ENCODE measurements around the gene COLQ. TPM values are rescaled to one million over a fixed set of nuclear protein-coding genes. Genes with fewer than 3 reads are reported as not detected.

Gene COLQ
- total RNA-seq, 1 experiment from 2014 or later = 0.40 TPM

DNA sequence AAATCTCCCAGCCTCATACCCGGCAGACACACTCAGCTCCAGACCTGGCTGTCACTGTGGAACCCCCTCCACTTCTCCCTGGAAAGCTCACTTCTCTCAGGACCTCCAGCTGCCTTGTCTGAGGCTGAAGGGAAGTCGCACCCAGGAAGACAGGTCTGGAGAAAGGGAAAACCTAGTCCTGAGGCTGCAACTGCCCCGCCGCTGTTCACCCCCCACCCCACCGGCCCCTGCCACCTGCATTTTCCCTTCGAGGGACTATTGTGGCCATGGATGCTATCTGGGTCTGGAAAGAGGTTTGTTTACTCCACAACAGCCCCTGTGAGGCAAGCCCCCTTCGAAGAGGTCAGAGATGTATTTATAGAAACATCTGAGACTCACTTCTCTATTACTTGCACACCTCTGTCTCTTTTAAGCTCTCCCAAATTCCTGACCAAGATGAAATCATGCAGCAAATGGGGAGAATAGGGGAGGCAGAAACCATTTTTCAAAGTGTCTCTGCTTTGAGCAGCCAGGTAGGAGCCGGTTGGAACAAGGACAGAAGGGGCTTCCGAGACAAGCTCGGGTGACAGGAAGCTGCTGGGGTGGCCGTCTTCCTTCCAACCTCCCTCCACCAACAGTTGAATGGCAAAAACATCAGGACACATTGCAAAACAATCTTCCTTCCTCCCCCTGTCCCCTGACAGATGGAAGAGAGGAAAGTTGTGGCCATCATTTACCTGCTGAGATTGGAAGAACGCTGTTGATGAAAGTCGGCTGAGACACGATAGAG, 518 bp downstream of the COLQ start:
- DNase-seq (ENCODE audit: low read depth) = no peak

DNA sequence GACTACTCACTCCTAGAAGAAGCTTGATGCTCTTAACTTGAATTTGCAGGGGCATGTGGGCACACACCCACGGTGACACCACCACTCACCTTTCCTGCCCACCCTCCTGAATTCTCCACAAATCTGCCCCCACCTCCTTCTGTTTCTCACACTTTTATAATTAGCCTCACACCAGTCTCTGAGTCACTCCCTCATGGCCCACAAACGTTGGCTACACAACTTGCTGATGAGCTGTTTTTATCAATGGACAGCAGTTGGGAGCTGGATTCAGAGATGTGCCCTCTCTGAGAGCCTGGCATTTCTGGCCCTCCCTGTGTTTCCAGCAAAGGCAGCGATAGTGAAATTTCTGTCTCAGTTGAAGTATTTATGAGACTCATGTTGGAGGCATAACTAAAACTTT, 1.3 kb downstream of the COLQ start:
- no peak for DNase-seq (ENCODE audit: low read depth)

DNA sequence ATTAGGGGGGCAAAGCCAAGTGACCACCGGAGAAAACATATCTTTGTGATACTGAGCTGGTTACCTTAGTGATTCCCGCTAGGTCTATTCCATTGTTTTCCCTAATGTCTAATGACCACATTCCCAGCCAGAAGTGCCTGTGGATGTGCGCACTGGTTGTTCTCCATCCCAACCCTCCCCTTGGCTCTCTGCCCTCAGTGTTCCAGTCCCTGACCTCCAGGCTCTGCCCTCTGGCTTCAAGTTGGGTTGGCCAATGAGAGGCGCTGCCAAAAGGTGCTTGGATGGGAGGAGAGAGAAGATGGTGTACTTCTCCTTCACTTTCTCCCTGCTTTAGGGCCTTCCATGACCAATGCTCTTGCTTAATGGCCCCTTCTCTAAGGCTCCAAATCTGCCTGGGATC, 2.4 kb downstream of the COLQ start:
- no peak for DNase-seq (ENCODE audit: low read depth)

DNA sequence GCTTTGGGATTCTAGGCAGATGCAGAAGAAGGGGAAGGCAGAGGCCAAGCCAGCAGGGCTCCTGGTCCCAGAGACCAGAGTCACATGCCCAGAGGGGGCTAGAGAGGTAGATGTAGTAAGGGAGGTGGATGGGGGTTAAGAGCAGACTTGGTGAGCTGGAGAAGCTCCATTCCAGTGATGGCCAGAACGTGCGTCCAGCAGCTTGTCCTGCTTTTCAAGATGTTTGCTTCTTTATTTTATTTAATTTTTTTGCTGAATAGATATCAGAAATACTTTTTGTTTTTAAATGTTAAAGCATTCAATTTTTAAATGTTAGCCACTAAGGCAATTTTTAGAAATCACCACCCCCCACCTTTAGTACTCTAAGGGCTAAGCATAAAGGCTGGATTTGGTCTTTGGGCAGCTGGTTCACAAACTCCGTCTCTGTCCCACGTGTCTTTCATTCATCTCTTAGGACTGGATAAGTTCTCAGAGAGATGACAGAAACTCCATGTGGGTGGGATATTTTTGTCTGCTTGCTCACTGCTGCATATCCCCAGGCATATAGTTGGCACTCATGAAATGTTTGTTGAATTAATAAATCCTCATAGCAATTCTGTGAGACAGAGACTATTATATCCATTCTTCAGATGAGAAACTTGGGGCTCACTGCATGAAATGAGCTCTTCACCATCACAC, 6.7 kb downstream of the COLQ start:
- DNase-seq (ENCODE audit: low read depth) = no peak

DNA sequence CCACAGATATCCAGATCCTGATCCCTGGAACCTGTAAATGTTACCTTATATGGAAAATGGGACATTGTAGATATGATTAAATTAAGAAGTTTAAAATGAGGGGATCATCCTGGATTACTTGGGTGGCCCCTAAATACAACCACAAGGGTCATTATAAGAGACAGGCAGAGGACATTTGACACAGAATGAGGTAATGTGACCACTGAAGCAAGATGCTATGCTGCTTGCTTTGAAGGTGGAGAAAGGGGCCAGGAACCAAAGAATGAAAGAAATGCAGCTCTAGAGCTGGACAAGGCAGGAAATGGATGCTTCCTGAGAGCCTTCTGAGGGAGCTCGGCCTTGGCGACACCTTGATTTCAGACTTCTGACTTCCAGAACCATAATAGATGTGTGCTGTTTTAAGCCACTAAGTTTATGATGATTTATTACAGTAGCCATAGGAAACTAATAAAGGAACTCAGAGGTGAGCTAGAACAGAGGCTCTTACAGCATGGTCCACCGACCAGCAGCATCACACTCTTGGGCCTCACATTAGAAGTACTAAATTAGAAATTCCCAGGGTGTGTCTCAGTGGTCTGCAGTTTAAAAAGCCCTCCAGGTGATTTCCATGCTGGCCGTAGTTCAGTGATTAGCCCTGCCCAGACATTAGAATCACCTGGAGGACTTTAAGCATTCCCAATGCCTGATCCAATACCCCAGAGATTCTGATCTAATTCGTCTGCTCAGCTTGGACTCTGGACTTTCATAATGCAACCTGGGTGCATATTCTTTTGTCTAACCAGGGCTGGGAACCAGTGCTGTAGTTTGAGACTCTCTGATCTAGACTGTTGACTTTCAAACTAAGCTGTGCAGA, 7.5 kb downstream of the COLQ start:
- no peak for DNase-seq (ENCODE audit: low read depth)

DNA sequence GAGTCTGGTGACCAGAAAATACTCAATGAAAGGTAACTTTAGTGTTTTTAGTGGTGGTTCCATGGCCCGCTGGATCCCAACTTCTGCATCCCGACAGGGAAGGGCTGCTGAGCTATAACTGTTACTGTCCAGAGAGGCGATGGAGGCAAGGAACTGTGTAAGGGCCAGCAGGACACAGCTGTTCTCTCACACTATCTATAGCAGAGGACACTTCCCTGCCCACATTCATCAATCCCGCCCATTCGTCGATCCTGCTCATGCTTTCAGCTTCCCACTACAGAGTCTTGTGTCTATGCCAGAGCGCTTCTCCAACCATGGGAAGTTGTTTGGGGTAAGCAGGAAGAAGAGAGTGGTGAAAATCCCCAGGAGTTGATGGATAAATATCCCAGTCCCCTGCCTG, 8.4 kb downstream of the COLQ start:
- DNase-seq (ENCODE audit: low read depth) = no peak

- peak; percentile 39 for DNase-seq (ENCODE audit: low read depth)
Observed at GRCh38 chr3:15512166-15512565, 9.3 kb downstream of the COLQ start.

GRCh38 chr3:15511156-15511555, 10.3 kb downstream of the COLQ start:
- no peak for DNase-seq (ENCODE audit: low read depth)

- DNase-seq (ENCODE audit: low read depth) = no peak
Observed at GRCh38 chr3:15510493-15510892, 11.0 kb downstream of the COLQ start.

- DNase-seq (ENCODE audit: low read depth) = no peak
Observed at GRCh38 chr3:15506571-15506970, 14.9 kb downstream of the COLQ start.

GRCh38 chr3:15505479-15506165, 15.9 kb downstream of the COLQ start:
- DNase-seq (ENCODE audit: low read depth) = no peak

- no peak for DNase-seq (ENCODE audit: low read depth)
Observed at GRCh38 chr3:15502616-15503015, 18.9 kb downstream of the COLQ start.

GRCh38 chr3:15501126-15501525, 20.4 kb downstream of the COLQ start:
- no peak for DNase-seq (ENCODE audit: low read depth)

DNA sequence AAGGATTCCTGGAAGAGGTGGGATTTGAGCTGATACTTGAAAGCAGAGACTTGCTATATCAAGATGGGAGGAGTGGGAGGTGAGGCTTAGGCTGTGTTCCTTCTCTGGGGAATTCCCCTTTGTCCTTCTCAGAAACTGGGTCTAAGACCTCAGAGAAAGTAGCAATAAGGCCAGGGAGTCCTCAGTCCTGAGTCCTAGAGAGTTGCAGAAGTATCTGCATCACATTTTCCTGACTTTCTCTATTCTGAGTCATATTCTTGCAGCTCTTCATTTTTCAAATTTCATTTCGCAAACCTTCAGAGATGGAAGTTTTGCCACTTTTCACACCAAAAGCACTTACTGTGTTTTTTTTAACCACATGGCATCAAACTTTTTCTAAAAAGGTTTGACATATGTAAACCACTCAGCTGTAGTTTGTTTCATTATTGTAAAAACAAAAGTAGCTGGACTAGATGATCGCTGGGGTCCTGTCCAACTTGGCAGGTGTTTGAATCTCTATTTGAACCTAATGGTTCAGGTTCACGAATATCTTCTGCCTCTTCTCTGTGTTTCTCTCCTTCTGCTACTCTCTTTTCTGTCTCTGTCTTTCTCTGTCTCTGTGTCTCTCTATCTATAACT, 21.3 kb downstream of the COLQ start:
- DNase-seq (ENCODE audit: low read depth) = no peak

- no peak for DNase-seq (ENCODE audit: low read depth)
Observed at GRCh38 chr3:15499536-15499935, 22.0 kb downstream of the COLQ start.

- no peak for DNase-seq (ENCODE audit: low read depth)
Observed at GRCh38 chr3:15498431-15499214, 22.9 kb downstream of the COLQ start.

- DNase-seq (ENCODE audit: low read depth) = no peak
Observed at GRCh38 chr3:15497964-15498363, 23.5 kb downstream of the COLQ start.

DNA sequence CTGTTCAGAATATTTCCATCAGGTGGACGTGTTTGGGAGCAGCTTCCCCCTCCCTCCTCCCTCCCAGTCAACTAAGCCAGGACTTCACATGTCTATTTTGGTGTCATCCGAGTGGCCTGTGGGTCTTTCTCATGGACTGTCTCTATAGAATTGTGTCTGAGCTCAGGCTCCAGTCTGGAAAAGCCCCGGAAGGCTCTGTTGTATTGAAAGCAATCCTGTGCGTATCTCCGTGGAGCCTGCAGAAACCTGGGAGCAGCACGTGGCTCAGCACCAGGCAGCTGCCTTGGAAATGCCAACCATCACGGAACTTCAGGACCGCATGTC, 25.2 kb downstream of the COLQ start:
- no peak for DNase-seq (ENCODE audit: low read depth)

- DNase-seq (ENCODE audit: low read depth) = no peak
Observed at GRCh38 chr3:15495461-15496340, 25.8 kb downstream of the COLQ start.

- no peak for DNase-seq (ENCODE audit: low read depth)
Observed at GRCh38 chr3:15493436-15493835, 28.1 kb downstream of the COLQ start.
